ENCODE data around the gene FBXO10. TPM values are rescaled to one million over a fixed set of nuclear protein-coding genes. Genes with fewer than 3 reads are reported as not detected.
A peak's percentile ranks its signal among the peaks of the same experiment; 100 is the strongest.

The FBXO10 gene
- total RNA-seq, 1 donor from 2014 or later = 8.2 TPM

GRCh38 chr9:37464426-37465248 lies 111.5 kb downstream of the FBXO10 start:
- Histone ChIP-seq H3K36me3 (no peaks in the 10 kb centered on the region), H3K4me1 (peaks cover 4 to 27% of the 10 kb centered on the region in 2 donors), H3K9me3 (no peaks in the 10 kb centered on the region), H3K27ac (peak overlapping the region; percentile 97 to 99), H3K4me3 (peak overlapping the region; percentile 79 to 92), H3K27me3 (no peaks in the 10 kb centered on the region)
- intact Hi-C loops (cut with DNase I) = loop anchor here (1.0 to 10.0 kb wide), 8 partner anchors 21 to 980 kb away; partner anchors contain the start of genes GRHPR, POLR1E and ZCCHC7
- TF ChIP-seq, protein P1, sequence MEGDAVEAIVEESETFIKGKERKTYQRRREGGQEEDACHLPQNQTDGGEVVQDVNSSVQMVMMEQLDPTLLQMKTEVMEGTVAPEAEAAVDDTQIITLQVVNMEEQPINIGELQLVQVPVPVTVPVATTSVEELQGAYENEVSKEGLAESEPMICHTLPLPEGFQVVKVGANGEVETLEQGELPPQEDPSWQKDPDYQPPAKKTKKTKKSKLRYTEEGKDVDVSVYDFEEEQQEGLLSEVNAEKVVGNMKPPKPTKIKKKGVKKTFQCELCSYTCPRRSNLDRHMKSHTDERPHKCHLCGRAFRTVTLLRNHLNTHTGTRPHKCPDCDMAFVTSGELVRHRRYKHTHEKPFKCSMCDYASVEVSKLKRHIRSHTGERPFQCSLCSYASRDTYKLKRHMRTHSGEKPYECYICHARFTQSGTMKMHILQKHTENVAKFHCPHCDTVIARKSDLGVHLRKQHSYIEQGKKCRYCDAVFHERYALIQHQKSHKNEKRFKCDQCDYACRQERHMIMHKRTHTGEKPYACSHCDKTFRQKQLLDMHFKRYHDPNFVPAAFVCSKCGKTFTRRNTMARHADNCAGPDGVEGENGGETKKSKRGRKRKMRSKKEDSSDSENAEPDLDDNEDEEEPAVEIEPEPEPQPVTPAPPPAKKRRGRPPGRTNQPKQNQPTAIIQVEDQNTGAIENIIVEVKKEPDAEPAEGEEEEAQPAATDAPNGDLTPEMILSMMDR (IDR thresholded peaks at IDR 0.05) = no peak
- peak; percentile 33 to 87 for DNase-seq (ENCODE audit: low spot score in 2 of 2)

GRCh38 chr9:37464006-37464405 lies 112.2 kb downstream of the FBXO10 start:
- TF ChIP-seq, protein P1 (IDR thresholded peaks at IDR 0.05) = no peak
- intact Hi-C loops (cut with DNase I) = loop anchor here (1.0 to 10.0 kb wide), 5 partner anchors 42 to 979 kb away; partner anchors contain the start of gene GRHPR
- Histone ChIP-seq H3K4me3 (peak overlapping the region; percentile 79 to 92), H3K27ac (peak overlapping the region; percentile 97 to 99), H3K36me3 (no peaks in the 10 kb centered on the region), H3K9me3 (no peaks in the 10 kb centered on the region), H3K4me1 (peaks cover 4 to 27% of the 10 kb centered on the region in 2 donors), H3K27me3 (no peaks in the 10 kb centered on the region)
- DNase-seq (ENCODE audit: low spot score in 2 of 2) = no peak

Other genes with a start within 250 kb of the FBXO10 start
- 131 TPM for gene GRHPR, start 153.7 kb downstream of the FBXO10 start, total RNA-seq
- gene ZBTB5, start 110.9 kb downstream of the FBXO10 start, total RNA-seq = 3.4 TPM
- gene POLR1E, start 90.4 kb downstream of the FBXO10 start, total RNA-seq = 18.0 TPM
- 64.5 TPM for gene TOMM5, start 16.2 kb upstream of the FBXO10 start, total RNA-seq
- not detected for gene FRMPD1, start 74.6 kb upstream of the FBXO10 start, total RNA-seq
- 0.53 TPM for gene TRMT10B, start 177.4 kb upstream of the FBXO10 start, total RNA-seq
- 9.0 TPM for gene EXOSC3, start 208.7 kb upstream of the FBXO10 start, total RNA-seq
- 23.5 TPM for gene DCAF10, start 224.4 kb upstream of the FBXO10 start, total RNA-seq